Activated gamma-delta T cell treated with anti-CD3 and anti-CD28 coated beads, Interleukin-2, amount 50 U/mL, for 16 hours (primary cell): ENCODE data around the gene ZDHHC4.
"Not testable (repeated sequence)": the region's sequence is repeated elsewhere in the genome, so short reads cannot be mapped to it uniquely, and the experiment has no call there.

ENCODE experiments used
- DNase-seq: peaks from one replicate; pipeline ENCODE4 v3.0.0-alpha.2; 2020; ENCODE audit warnings: low read depth

Gene ZDHHC4

GRCh38 chr7:6607651-6608051 lies 30.4 kb downstream of the ZDHHC4 start:
- DNase-seq, result no peak

- DNase-seq, result no peak
These were observed 30.8 kb downstream of the ZDHHC4 start for GRCh38 chr7:6608081-6608480.

GRCh38 chr7:6608794-6609193 lies 31.5 kb downstream of the ZDHHC4 start:
- no peak for DNase-seq

- no peak for DNase-seq
These were observed 35.6 kb downstream of the ZDHHC4 start for GRCh38 chr7:6612819-6613218.

GRCh38 chr7:6613706-6614105 lies 36.5 kb downstream of the ZDHHC4 start:
- DNase-seq, result no peak

GRCh38 chr7:6614953-6615722 lies 37.9 kb downstream of the ZDHHC4 start, which contains the start of gene ZNF853:
Gene ZNF853, plus strand, starts transcription at chr7:6615610. Its CDS starts 565 bp downstream, at chr7:6616175.
- DNase-seq, result no peak

- no peak for DNase-seq
These were observed 38.7 kb downstream of the ZDHHC4 start for GRCh38 chr7:6615723-6616555.

- DNase-seq, result no peak
These were observed 39.8 kb downstream of the ZDHHC4 start for GRCh38 chr7:6616854-6617643.

- no peak for DNase-seq
These were observed 41.4 kb downstream of the ZDHHC4 start for GRCh38 chr7:6618621-6619020.

- DNase-seq, result no peak
These were observed 42.7 kb downstream of the ZDHHC4 start for GRCh38 chr7:6619961-6620360.

- DNase-seq, result no peak
These were observed 44.2 kb downstream of the ZDHHC4 start for GRCh38 chr7:6621195-6622133.

- DNase-seq, result no peak
These were observed 45.0 kb downstream of the ZDHHC4 start for GRCh38 chr7:6622134-6622710.

- no peak for DNase-seq
These were observed 46.5 kb downstream of the ZDHHC4 start for GRCh38 chr7:6623589-6624245.

GRCh38 chr7:6624246-6624611 lies 47.0 kb downstream of the ZDHHC4 start:
- DNase-seq, result no peak

- no peak for DNase-seq
These were observed 50.8 kb downstream of the ZDHHC4 start for GRCh38 chr7:6628045-6628444.

GRCh38 chr7:6630007-6630849 lies 53.0 kb downstream of the ZDHHC4 start:
- DNase-seq, result no peak

GRCh38 chr7:6631605-6632004 lies 54.4 kb downstream of the ZDHHC4 start:
- DNase-seq, result no peak

- no peak for DNase-seq
These were observed 56.8 kb downstream of the ZDHHC4 start for GRCh38 chr7:6634021-6634420.

GRCh38 chr7:6634971-6635370 lies 57.7 kb downstream of the ZDHHC4 start:
- DNase-seq, result not testable (repeated sequence)
